ENCODE data around the gene SLC45A2.

Gene SLC45A2

DNA sequence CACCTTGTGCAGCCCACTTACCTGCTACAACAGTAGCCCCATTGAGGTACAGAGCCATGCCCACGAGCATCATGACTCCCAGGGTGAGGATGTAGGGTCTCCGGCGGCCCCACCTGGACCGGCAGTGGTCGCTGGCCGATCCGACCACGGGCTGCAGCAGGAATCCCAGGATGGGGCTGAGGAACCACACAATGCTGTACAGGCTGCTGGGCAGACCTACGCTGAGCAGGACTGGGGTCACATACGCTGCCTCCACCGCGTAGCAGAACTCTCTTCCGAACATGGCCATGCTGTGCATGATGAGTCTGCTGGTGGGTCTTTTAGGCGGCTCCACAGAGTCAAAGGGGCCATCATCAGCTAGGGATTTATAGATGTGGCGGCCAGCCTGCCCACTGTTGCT, 315 bp downstream of the SLC45A2 start:
- TF ChIP-seq CREB1 (IDR thresholded peaks at IDR 0.05; ENCODE audit: low read depth) (no peak), CEBPB (IDR thresholded peaks at IDR 0.05) (no peak), NFIC (IDR thresholded peaks at IDR 0.05) (no peak), TCF12 (IDR thresholded peaks at IDR 0.05; ENCODE audit: low read depth) (no peak), FOXM1 (IDR thresholded peaks at IDR 0.05; ENCODE audit: borderline replicate concordance, low read depth) (no peak), YY1 (IDR thresholded peaks at IDR 0.05; ENCODE audit: low read depth) (no peak), EP300 (IDR thresholded peaks at IDR 0.05; ENCODE audit: borderline replicate concordance) (no peak), TAF1 (IDR thresholded peaks at IDR 0.05; ENCODE audit: low read depth) (no peak), TEAD4 (IDR thresholded peaks at IDR 0.05) (no peak), RAD21 (IDR thresholded peaks at IDR 0.05; ENCODE audit: low read depth) (no peak), EGR1 (IDR thresholded peaks at IDR 0.05) (no peak), ZBTB7A (IDR thresholded peaks at IDR 0.05; ENCODE audit: low read depth) (no peak)
- TF ChIP-seq, protein P1, sequence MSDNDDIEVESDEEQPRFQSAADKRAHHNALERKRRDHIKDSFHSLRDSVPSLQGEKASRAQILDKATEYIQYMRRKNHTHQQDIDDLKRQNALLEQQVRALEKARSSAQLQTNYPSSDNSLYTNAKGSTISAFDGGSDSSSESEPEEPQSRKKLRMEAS (IDR thresholded peaks at IDR 0.05), result no peak
- TF ChIP-seq, protein P2, sequence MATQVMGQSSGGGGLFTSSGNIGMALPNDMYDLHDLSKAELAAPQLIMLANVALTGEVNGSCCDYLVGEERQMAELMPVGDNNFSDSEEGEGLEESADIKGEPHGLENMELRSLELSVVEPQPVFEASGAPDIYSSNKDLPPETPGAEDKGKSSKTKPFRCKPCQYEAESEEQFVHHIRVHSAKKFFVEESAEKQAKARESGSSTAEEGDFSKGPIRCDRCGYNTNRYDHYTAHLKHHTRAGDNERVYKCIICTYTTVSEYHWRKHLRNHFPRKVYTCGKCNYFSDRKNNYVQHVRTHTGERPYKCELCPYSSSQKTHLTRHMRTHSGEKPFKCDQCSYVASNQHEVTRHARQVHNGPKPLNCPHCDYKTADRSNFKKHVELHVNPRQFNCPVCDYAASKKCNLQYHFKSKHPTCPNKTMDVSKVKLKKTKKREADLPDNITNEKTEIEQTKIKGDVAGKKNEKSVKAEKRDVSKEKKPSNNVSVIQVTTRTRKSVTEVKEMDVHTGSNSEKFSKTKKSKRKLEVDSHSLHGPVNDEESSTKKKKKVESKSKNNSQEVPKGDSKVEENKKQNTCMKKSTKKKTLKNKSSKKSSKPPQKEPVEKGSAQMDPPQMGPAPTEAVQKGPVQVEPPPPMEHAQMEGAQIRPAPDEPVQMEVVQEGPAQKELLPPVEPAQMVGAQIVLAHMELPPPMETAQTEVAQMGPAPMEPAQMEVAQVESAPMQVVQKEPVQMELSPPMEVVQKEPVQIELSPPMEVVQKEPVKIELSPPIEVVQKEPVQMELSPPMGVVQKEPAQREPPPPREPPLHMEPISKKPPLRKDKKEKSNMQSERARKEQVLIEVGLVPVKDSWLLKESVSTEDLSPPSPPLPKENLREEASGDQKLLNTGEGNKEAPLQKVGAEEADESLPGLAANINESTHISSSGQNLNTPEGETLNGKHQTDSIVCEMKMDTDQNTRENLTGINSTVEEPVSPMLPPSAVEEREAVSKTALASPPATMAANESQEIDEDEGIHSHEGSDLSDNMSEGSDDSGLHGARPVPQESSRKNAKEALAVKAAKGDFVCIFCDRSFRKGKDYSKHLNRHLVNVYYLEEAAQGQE (IDR thresholded peaks at IDR 0.05; ENCODE audit: low read depth), result no peak
- TF ChIP-seq, protein P3, sequence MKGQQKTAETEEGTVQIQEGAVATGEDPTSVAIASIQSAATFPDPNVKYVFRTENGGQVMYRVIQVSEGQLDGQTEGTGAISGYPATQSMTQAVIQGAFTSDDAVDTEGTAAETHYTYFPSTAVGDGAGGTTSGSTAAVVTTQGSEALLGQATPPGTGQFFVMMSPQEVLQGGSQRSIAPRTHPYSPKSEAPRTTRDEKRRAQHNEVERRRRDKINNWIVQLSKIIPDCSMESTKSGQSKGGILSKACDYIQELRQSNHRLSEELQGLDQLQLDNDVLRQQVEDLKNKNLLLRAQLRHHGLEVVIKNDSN (IDR thresholded peaks at IDR 0.05), result no peak

DNA sequence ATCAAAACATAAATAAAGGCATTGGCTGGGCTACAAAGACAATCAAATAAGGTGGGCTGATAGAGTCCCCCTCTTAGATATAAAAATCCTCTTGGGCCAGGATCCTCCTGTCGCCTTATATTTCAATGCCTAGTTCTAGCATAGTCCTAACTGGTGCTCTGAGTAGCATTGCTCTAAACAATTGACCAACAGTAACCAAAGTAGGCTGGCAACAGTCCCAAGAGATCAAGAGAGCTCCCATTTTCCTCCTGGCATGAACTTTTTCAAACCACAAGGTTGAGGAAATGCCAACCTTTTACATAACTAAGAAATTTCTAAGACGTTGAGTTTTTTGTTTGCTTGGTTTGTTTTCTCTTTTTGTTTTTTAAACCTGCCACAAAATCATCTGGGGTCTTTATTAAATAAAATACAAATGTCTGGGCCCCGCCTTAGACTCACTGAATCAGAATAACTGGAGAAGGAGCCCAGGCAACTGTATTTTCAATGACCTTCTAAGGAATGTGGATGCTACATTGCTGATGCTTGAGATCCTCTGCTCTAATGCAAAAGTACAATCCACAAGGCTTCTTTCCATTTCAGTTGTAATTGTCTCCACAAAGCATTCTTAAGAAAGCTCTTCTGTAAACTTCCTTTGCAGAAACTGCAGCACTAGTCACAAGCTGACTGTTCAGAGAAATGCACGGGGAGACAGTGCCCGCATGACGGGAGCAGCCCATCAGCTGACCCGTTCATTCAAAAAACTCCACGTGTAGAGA, 2.9 kb downstream of the SLC45A2 start:
- TF ChIP-seq, protein P2 (IDR thresholded peaks at IDR 0.05; ENCODE audit: low read depth), result no peak
- TF ChIP-seq EP300 (IDR thresholded peaks at IDR 0.05; ENCODE audit: borderline replicate concordance), result no peak
- TF ChIP-seq TCF12 (IDR thresholded peaks at IDR 0.05; ENCODE audit: low read depth), result no peak
- TF ChIP-seq, protein P1 (IDR thresholded peaks at IDR 0.05), result no peak
- TF ChIP-seq, protein P3 (IDR thresholded peaks at IDR 0.05), result no peak
- no peak for TF ChIP-seq EGR1 (IDR thresholded peaks at IDR 0.05)
- TF ChIP-seq YY1 (IDR thresholded peaks at IDR 0.05; ENCODE audit: low read depth), result no peak
- TF ChIP-seq RAD21 (IDR thresholded peaks at IDR 0.05; ENCODE audit: low read depth), result no peak
- no peak for TF ChIP-seq TAF1 (IDR thresholded peaks at IDR 0.05; ENCODE audit: low read depth)
- TF ChIP-seq CEBPB (IDR thresholded peaks at IDR 0.05), result no peak
- no peak for TF ChIP-seq FOXM1 (IDR thresholded peaks at IDR 0.05; ENCODE audit: borderline replicate concordance, low read depth)
- TF ChIP-seq CREB1 (IDR thresholded peaks at IDR 0.05; ENCODE audit: low read depth), result no peak
- no peak for TF ChIP-seq NFIC (IDR thresholded peaks at IDR 0.05)
- no peak for TF ChIP-seq ZBTB7A (IDR thresholded peaks at IDR 0.05; ENCODE audit: low read depth)
- TF ChIP-seq TEAD4 (IDR thresholded peaks at IDR 0.05), result no peak

DNA sequence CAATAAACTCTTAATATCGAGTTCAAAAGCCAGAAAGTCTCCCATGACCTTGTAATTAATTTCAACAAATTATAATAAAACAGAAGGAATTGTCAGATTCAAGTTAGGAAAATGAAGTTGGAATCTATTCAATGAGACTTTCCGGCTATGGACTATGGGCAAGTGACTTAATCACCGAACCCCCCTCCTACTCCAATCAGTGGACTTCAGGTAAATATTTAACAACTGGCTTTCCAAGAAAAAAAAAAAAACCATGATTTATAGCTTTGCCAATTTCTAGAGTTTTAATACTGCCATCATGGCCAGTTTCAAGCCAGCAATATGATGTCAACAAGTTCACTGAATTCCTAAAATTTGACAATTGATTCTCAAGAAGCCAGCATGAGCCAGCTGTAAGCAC, 4.5 kb downstream of the SLC45A2 start:
- no peak for TF ChIP-seq CEBPB (IDR thresholded peaks at IDR 0.05)
- no peak for TF ChIP-seq FOXM1 (IDR thresholded peaks at IDR 0.05; ENCODE audit: borderline replicate concordance, low read depth)
- TF ChIP-seq, protein P3 (IDR thresholded peaks at IDR 0.05), result no peak
- no peak for TF ChIP-seq RAD21 (IDR thresholded peaks at IDR 0.05; ENCODE audit: low read depth)
- no peak for TF ChIP-seq YY1 (IDR thresholded peaks at IDR 0.05; ENCODE audit: low read depth)
- no peak for TF ChIP-seq NFIC (IDR thresholded peaks at IDR 0.05)
- no peak for TF ChIP-seq CREB1 (IDR thresholded peaks at IDR 0.05; ENCODE audit: low read depth)
- TF ChIP-seq, protein P1 (IDR thresholded peaks at IDR 0.05), result no peak
- no peak for TF ChIP-seq TEAD4 (IDR thresholded peaks at IDR 0.05)
- no peak for TF ChIP-seq EP300 (IDR thresholded peaks at IDR 0.05; ENCODE audit: borderline replicate concordance)
- no peak for TF ChIP-seq TCF12 (IDR thresholded peaks at IDR 0.05; ENCODE audit: low read depth)
- no peak for TF ChIP-seq EGR1 (IDR thresholded peaks at IDR 0.05)
- no peak for TF ChIP-seq TAF1 (IDR thresholded peaks at IDR 0.05; ENCODE audit: low read depth)
- TF ChIP-seq, protein P2 (IDR thresholded peaks at IDR 0.05; ENCODE audit: low read depth), result no peak
- TF ChIP-seq ZBTB7A (IDR thresholded peaks at IDR 0.05; ENCODE audit: low read depth), result no peak
